Activated T-cell treated with anti-CD3 and anti-CD28 coated beads for 4 hours (primary cell): ENCODE results near the gene KIF16B.

ENCODE experiments used
- DNase-seq: peaks from one replicate; pipeline ENCODE4 v3.0.0-alpha.2; 2020

KIF16B gene

DNA sequence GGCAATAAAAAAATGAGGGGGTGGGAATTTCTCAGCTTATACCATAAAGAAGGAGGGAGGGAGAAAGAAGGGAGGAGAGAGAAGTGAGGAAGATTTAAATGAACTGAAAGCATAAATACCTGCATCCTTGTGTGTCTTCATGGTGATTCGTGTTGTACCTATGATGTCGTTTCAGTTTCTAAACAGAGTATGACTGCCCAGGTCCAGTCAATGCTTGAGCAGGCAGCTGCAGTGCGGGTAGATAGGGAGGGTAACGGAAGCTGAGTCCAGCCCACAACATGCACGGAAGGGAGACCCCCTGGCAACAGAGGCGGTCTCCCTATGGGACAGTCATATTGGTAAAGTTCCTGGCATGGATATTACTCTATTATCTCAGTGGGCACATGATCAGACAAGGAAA is 184.5 kb downstream of the KIF16B start:
- DNase-seq, result no peak

DNA sequence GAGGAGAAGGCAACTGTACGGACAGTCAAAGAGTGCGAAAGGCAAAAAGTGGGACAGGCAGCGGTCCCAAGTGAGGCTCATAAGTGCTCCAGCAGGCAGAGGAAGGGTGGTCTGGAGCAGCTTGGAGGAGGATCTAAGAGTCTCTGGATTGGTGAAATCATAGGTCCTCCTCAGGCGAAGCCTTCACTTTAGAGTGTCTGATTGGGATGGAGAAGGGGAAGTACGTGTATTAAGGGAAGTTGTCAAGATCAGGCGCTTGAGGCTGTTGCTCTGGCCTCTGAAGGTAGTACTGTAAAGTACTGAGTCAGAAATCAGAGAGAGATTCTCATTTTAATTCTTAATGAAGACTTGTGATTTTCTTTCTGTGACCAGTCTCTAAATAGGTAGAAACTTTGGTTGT is 185.6 kb downstream of the KIF16B start:
- DNase-seq, result no peak

DNA sequence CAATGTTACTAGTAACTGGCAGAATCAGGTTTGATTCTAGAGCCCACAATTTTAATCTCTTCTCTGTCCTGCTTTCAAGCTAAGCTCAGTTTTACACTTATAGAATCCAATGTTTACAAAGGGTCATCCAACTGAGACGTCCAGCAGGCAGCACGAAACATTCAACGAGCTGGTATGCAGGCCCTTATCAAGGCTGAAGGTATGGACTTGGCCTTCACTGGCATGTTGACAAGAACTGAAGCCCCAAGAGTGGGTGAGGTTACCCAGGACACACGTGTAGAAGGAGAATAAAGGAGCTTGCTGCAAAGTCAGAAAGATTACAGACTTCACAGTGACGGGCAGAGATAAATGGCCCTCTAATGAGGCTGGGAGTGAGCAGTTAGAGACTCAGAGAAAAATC is 187.4 kb downstream of the KIF16B start:
- DNase-seq, result no peak

DNA sequence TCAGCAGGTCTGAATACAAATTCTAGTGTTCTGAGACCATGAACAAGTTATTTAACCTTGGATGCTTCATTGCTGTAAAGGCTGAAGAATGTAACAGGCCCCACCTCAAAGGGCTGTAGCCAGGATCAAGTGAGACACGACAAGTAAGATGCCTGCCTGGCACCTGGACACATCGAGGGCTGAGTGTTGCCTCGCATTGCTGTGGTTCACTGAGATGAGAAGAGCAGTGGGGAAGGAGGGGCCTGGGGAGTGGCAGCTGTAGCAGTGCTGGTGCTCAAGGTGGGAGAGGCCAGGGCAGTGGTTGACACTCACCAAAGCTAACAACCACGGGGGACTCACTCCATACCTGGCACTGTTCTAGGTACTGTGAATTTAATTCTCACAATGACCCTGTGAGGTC is 187.8 kb downstream of the KIF16B start:
- no peak for DNase-seq

DNA sequence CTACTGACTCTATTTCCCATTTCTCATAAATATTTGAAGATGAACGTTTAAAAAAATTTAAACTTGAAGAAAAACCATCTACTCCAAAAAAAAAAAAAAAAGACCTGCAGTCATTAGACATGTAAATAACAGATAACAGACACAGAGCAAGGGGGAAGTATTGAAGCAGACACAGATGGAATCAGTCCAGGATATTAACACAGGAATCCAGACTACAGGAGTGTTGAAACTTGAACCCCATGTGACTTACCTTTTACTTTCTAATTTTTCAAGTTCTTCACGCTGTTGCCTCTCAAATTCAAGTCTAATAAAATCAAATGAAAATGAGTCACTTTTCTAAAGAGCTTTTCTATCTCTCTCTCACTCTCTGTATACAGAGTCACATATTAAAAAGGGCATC is 191.8 kb downstream of the KIF16B start:
- no peak for DNase-seq

DNA sequence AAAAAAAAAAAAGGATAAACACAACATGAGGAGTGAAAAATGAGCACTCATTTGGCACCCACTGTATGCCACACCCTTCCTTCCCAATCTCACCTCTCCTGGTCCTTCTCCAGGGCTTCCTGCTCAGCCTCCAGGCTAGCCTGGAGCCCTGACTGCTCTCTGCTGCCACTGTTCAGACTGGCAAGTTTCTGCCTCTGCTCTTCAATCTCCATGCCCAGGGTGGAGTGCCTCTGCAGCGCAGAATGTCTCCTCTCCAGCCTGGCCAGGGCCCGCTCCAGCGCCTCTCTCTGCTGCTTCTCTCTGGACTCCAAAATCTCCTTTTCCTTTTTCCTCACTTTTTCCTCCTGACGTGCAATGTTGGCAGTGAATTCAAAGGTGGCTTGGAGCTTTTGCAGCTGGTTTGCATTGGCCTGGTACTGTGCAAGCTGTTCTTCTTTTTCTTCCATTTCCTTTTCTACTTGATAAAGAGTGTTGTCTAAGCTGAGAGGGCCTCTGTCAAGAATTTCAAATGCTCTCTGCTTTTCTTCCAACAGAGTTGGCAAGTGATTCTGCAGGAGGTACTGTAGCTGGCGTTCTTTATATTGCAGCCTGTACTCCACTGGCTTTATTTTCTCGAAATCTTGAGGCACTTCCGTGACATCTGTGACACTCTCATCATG is 194.4 kb downstream of the KIF16B start:
- no peak for DNase-seq

DNA sequence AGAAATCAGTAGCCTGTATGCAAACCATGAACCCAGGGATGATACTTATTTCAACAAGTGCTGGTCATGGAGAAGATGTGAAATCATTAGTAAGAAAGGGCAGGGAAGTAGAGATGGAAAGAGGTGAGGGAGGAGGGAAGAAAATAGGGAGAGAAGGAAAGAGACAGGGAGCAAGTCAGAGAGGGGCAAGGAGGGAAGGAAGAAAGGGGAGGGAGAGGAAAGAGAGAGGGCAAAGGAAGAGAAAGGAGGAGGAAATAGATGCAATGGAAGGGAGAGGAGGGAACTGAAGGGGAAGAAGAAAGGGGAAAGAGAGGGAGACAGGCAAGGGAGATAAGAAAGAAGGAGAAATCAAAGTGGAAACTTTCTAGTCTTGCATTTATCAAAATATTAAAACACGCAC is 195.1 kb downstream of the KIF16B start:
- no peak for DNase-seq

DNA sequence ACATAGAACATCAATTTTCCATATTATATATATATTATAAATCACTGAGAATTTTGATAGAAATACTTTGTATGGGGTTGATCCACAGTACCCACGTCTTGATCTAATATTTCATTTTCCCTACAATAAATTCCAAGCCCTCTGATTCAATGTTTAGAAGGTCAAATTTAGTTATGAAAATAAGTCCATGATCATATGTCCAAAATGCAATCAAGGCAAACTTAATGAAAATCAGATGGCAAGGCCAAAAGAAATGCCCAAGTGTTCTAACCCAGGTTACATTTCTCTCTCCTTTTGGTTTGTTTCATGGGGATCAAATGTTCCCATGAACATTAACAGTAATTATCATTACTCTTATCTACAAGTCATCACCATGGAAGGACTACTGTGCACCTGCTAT is 203.8 kb downstream of the KIF16B start:
- DNase-seq, result no peak

DNA sequence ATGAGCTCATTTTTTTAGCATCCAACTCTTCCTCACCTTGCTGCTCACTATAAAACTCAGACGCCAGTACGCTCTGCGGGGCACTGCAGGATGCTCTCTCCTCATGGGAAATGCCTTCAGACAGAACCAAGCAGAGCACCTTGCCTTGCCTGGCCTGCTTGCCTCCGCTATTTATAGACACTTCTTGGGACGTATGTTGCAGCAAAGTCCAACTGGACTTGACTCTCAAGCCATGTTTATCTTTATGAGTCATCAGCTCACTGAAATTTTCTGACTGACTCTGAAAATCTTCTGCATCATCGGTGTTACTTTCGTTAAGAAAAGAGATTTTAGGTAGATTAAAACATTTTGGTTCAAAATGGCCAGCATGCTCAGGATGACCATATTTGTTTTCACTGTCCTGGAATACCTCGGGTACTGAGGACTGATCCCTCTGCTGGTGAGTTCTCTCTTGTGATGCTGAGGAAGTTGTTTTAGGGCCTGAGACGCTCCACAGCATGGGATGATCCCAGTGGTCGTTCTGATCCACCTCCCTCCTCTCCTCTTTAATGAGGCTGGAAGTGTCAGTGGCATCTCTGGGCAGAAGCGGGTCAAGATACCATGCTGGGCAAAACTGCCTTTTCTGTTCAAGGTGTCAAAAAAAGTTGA is 204.5 kb downstream of the KIF16B start:
- no peak for DNase-seq

DNA sequence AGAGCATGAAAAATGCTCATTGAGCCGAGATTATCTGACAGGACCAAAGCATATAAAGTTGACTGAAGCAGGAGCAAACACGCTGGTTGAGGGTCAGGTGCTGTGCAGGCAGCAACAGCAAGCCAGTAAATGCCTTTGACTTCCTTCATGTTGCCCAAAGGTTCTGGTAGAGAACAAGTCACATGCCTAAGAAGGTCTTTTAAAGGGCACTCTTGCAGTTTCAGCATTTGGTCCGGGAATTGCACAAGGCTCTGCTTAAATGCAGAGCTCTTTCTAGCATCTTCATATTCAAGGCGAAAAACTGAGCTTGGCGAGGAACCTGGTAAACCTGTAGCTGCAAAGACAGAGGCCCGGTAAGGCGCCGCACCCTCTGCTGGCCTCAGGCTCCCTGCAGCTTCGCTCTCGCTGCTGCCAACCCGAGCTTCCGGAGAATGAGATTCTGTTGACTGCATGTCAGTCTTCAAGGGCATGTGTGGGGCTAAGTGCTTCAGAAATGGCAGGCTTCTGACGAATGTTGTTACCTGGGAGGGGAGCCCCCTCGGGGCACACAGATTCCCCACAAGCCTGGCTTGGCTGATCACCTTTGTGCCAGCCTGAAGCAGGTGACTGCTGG is 205.2 kb downstream of the KIF16B start:
- no peak for DNase-seq

DNA sequence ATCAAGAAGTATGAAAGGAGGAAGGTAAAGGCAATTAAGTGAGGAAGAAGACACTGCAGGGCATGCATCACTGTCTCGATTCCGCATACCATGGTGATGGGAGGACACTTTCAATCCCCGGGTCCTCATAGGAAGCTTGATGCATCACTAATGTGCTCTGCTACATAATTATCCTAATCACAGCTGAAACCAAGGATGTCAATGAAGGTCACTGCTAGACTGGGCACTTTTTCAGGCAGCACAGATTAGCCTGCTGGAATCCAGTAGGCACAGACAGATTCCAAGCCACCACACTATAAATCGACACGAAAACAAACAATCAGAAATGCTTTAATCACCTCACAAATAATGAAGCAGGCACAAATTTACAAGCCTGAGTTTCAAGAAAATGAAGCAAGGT is 206.7 kb downstream of the KIF16B start:
- DNase-seq, result no peak

DNA sequence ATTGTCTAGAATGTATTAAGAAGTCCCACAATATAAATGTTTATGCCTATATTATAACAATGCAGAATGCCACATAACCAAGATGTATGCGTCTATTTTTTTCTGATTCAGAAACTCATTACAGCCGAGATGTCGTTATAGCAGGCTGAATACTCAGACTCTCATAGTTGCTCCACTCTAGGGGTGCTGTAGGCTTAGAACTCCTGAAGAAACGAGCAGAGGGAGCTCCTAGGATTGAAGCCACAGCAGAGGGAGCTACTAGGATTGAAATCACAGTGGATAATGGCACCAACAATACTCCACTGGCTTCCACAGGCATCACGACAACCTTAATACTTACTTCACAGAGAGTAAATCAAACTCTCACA is 208.9 kb downstream of the KIF16B start:
- DNase-seq, result no peak

DNA sequence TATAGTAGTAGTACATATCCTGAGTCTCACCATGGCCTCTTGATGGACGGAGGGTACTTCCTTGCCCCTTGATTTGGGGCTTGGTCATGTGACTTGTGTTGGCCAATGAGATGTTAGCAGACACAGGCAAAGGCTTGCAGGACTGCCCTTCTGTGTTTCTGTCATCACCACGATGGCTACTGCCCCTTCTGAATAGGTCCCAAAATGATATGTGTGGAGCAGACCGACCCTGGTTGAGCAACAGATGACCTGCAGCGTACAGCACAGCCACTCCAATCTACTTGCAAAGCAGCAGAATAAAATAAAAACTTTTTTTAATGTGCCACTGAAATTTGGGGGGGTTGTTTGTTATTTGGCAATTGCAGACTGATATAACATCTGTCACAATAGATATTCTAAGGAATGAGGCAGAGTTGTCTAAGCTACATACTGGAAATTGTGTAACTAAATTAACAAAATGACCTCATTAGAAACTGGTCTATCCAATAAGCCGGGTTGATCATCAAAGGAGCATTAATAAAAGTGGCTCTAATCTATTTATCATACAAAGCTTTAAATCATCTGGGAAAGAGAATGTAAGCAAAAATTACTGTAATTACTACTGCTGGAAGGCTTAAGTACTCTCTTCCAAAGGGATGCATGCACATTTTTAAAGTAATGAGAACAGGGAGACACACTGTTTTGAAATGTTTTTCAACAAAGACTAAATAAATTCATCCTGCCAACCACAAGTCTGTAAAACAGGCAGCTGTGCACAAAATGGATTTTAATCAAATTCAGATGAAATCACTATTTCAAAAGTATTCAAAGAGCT is 209.5 kb downstream of the KIF16B start:
- DNase-seq, result no peak

DNA sequence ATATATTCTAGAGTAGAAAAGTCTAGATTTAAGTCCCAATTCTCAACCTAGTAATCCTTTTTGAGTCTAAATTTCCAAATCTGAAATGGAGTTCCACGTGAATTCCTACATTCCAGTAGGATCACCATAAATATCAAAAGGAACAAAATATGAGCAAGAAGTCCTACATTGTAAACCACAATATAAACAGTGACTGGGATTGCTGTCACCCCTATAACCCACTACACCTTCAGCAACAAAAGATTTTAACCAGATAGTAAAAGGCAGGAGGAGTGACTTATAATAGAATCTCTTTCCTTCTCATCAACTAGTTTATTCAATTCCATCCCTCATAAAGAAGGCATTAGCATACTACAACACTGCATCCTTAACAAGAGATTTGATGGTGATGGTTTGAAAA is 210.6 kb downstream of the KIF16B start:
- DNase-seq, result no peak

DNA sequence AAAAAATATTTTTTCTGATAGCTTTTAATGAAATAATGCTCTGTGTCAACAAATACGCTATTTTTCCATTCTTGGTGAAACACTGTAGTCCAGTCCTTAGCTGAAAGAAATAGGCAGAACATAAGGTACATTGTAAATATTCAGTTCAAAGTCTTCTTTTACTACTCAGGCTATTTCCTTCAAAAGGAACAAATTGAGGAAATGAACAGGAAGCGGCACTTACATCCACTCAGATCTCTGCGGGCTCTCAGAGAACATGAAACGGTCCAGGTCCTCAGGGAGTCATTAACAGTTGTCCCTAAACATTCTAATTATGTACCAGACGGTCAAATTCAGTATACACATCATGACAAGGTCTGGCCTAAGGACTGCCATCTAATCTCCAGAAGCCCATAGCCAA is 212.6 kb downstream of the KIF16B start:
- no peak for DNase-seq

DNA sequence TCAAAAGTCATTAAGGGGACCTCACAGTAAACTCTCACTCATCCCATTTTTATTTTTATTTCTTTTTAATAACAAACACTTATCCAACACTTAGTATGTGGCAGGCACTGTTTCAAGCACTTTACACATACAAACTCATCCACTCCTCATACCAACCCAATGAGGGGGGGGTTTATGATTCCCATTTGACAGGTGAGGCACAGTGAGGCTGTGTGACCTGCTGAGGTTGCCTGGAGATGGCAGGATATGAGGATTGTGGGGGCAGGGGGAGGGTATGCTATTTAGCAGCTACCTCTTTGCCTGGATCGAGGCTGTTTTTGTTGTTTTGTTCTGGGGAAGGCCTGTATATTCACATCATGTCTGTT is 219.8 kb downstream of the KIF16B start:
- no peak for DNase-seq

DNA sequence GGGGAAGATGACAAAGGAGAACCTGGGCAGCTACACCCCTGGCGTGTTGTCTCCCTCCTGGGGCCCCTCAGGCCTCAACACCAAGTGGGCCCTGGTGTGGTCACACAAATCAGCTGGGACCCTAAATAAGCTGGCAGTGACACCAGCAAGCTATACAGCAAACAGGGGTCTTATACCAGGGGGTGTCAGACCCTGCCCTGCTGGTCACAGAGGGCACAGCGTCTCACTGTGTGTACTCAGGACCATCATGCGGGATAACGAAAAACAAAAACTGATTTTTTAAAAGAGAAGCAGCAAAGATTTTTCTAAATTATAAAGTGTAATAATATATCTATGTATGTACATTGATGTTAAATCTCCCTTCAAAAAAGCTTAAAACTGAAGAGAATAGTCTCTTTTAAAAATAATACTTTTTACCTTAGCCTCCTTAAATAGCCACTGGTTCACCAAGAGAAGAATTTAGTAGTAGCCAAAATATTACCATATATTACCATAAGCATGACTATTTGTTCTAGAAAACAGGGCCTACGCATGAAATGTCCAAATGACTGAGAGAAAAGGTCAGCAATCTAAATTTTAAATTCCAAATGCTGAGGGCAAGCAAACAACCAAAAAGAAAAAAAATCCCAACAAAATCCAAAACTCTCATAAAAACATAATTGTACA is 220.4 kb downstream of the KIF16B start:
- no peak for DNase-seq

DNA sequence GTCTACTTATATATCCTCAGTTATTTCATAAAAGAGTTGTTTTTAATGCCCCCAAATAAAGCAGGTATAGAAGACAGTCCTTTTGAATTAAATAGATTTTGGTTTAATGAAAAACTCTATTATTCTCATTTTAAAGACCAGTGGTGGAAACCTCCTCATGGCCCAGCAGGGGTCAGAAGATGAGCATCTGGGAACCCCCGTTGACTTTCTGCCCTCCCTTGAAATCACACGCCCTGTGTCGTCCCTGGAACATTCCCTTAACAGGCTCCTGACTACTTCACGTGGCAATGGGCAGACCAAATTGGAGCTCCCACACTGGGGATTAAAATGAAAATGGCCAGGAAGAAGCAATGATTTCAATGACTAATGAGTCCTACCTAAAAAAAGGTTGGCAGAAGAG is 220.9 kb downstream of the KIF16B start:
- no peak for DNase-seq

DNA sequence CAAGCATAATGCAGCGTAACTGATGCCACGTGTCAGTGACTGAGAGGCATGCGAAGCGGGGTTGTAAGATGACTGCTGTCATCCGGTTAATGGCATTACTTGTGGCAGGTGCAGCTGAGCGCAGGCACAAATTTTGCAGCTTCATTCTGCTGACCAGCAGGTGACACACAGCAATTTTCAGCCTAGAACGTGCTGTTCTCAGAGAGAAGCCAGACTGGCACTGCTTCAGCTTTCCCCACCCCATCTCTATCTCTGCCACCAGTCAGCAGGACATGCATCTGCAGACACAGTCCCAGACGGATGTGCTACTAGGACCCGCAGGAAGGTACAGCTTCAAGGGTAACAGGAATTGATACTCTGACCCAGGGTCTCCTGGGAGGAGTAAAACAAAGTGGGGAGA is 221.8 kb downstream of the KIF16B start:
- DNase-seq, result no peak

DNA sequence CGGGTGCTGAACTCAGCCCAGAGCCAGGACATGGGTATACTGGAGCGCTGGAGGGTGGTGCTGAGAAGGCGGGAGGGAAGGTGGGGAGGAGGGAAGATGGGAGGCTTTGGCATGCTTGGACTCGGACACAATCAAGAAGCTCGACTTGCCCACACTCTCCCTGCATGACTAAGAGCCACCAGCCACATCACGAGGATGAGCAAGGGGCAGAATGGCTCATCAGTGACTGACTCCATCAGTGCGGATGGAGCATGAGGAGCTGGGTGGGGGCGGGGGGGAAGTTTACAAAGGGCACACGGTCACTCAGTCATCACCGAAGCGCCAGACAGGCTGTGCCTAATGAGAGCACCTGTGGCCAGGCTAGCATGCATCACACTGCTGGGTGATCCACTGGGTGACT is 222.8 kb downstream of the KIF16B start:
- no peak for DNase-seq

DNA sequence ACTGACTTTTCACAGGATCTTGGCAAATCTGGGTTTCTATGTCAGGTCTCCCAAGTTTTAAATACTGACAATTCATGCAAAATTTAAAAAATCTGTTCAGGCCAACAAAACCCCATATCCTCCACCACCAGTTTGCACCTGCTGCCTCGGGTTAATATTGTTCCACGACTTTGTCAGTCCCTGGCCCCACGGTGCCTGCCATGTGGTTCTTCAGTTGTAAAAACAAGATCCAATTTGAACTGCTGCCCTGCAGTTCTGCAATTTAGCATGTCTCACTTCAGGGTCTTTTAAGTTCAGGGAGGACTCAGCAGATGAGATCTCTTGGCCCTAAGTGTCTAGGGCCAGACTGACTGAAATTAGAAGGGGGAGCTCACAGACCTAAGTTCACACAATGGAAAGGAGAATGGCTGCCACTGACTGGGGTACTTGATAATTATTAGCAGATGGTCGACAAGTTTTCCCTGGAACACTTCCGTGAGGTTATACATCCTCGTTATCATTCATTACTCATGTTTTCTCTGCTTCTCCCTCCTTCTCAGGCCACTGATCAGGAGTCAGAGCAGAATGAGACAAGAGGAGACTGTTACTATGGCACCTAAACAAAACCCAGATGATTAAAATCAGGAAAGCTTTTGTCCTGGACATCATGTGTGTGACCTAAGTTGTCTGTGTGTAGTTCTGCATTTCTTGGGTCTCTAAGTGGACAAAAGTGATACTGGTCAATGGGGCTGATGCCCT is 223.6 kb downstream of the KIF16B start:
- no peak for DNase-seq

DNA sequence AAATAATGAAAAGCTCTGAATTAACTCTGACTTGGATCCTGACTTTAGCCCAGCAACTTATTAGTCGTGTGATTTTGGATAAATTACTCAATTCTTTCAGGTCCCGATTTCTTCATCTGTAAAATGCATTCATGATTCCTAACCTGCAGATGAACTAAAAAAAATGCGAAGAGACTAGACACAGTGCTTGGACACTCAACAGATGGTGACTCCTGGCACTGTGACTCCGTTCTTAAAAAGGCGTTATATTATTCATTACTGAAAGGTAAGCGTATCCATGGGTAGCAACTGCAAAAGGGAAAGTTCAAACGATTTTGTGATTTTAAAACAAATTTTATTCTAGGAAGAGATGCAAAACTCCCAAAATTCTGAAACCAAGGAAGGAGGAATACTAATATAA is 226.3 kb downstream of the KIF16B start:
- DNase-seq, result no peak

DNA sequence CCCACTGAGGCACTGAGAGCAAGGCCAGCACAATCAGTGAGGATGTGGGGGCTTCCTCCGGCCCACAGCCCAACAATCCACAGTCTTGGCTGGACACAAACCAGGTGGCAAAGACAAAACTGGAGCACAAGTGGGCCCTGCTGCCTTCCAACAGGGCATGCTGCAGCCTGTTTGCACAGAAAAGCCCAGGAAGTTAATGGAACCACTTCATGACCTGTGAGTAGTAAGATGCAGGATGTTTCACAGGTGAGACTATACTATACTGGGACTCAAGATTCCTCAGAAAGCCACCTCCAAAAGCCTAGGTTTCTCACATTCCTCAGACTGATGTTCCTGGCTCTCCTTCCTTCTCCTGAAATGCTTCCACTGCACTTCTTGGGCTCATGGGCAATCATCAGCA is 235.5 kb downstream of the KIF16B start:
- no peak for DNase-seq
